GM18519 (cell line): ENCODE data around the gene CAPS.
A peak's percentile ranks its signal among the peaks of the same experiment; 100 is the strongest.

Experiments used
- ATAC-seq: cut with Tn5 transposase; IDR thresholded peaks from one replicate; pipeline ENCODE4 v1.9.1; 2021; ENCODE audit warnings: mild to moderate bottlenecking, moderate library complexity; ENCODE audit not compliant: unreplicated experiment, low FRiP score

CAPS gene

GRCh38 chr19:5891938-5892771 lies 21.9 kb upstream of the CAPS start:
- ATAC-seq = no peak

DNA sequence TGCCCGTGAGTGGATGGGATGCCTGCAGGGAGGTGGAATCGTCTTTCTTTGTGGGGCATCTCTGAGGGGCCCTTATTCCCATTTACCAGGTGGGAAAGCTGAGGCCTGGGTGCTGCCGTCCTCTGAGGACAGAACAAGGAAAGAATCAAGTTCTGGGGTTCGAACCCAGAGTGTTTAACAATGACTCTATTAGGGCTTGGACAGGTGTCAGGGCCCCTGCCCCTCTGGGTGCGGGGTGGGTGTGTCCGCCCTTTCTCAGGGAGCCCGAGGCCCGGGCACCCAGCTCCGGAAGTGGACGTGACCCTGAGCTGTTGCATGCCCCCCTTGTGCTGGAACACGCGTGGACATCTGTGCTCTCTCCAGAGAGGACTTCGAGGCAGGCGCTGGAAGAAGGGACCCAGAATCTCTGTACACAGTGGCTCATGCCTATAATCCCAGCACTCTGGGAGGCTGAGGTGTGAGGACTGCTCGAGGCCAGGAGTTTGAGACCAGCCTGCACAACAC lies 21.2 kb upstream of the CAPS start:
- no peak for ATAC-seq

GRCh38 chr19:5893296-5893903 lies 20.7 kb upstream of the CAPS start:
- ATAC-seq = no peak

DNA sequence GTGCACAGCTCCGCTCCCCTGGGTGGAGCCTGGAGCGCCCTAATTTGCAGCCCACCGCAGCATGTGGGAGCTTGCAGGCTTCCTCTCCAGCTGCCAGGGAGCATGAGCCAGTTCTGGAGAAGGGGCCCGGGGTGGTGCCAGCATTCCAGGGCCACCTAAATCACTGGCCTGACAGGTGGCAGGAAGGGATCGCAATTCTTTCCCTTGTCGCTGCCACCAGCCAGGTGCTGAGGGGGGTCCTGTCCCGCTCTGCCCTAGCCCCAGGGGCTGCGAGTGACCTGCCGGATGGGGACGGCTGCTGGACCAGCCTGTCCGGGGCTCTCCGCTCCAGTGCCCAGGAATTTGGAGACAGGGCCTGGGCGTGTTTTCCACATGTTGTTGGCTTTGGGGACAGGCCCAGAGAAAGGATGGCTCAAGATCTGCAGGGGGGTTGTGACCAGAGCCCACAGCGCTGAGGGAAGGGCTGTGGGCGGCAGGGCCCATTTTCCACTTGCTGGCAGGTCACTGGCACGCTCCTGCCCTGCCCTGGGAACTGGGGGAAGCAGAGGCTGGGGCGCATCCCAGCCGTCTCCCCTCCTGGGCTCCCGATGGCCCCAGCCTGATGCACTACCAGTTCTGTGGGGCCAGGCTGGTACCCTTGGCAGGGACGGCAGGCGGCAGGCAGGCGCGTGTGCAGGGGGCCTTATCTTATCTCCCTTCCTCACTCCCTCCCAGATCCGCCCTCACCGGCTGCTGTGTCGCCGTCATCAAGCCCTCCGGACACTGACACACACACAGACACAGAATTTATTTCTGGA lies 19.9 kb upstream of the CAPS start:
- ATAC-seq = no peak

GRCh38 chr19:5894704-5895349 lies 19.2 kb upstream of the CAPS start:
- ATAC-seq = no peak

- no peak for ATAC-seq
Measured at GRCh38 chr19:5895409-5895808, 18.6 kb upstream of the CAPS start.

- ATAC-seq = no peak
Measured at GRCh38 chr19:5895890-5896289, 18.2 kb upstream of the CAPS start.

- no peak for ATAC-seq
Measured at GRCh38 chr19:5896365-5897076, 17.5 kb upstream of the CAPS start.

DNA sequence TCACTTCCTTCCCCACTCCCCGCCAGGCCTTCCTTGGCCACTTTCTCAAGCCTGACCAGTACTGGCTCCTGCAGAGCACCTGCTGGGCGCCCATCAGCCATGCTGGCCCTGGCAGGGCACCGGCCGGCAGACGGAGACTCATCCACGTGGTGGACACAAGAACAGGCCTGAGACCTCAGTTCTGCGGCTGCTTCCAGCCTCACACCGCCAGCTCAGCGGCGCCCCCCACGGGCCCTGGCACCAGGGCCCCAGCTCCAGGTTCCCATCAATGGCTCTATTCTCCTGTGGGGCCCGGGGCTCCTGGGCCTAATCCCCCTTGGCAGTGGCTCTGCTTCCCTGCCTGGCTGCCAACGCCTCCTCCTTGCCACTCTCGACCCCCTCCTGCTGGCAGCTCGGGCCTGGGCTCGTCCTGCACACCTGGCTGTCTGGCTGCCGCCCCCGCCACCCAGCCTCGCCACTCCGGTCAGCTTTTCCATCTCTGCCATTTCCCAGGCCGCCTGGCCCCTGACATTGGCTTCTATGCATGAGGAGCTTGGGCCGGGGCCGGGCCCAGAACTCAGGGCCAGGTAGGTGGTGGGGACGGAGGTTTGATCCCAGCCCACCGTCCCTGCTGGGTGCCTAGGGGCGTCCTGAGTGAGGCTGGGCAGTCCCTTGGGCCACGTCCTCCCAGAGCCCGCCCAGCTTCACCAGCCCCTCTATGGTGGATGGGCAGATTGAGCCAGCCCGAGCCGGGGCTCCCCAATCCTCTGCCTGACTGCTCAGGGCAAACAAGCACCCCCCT lies 16.7 kb upstream of the CAPS start:
- ATAC-seq = no peak

DNA sequence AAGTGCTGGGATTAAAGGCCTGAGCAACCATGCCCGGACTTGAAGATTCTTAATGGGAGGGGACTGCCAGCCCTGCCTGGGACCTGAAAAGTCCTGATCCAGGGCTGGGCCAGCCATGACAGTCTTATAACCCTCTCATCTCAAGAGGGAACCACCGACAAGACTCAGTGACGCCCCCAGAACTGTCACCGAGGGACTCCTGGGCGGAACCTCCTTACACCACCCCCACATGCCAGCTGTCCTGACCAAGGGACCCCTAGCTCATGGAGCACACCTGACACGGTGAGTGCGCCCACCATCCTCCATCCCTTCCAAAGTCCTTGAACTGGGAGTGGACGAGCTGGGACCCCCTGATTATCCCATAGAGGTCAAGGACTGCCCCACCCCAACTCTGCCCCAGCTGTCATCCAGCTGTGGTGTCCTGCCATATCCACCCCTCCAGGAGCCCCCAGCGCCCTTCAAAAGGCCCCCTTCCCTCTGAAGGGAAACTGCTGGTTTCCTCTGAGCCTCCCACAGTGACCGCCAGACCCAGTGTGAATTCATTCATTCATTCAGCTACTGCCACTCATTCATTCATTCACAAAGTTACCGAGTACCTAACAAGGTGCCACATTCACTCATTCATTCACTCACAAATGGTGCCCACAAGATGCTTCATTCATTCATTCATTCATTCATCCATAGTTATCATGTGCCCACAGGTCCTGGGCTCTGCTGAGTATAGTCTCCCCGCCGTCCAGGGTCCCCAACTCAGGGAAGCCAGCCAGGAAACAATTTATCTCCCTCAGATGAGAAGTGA lies 14.1 kb upstream of the CAPS start:
- no peak for ATAC-seq

GRCh38 chr19:5900976-5901375 lies 13.1 kb upstream of the CAPS start:
- no peak for ATAC-seq

- ATAC-seq = no peak
Measured at GRCh38 chr19:5903056-5903623, 10.9 kb upstream of the CAPS start.

DNA sequence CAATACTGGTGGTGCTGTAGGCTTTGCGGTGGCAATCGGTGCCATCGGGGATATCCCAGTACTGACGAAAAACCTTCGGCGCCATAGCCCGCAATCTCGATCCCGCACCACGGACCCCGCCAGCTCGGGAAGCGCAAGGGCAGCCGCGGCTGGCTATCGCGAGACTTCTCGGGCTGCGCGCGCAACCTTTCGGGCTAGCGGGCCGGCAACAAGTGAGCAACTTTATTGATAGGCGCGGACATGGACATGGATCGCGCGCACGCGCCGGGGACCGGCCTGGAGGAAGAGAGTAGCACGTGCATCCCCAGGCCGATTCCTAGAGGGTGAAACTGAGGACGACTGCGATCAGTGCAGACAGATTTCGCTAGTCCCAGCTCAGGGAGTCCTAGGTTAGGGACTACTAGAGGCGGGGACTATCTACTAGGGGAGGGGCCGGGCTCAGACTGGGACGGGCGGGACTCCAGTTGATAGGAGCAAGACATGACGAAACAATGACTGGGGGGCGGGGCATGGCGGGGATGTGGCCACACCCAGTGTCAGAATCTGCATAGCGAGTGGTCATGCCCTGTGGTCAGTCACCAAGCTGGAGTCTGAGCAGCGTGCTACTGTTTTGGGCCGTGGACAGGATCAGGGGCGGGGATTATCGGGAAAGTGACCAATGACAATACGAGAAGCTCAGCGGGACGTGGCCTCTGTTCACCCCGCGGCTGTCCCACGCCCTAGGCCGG lies 10.3 kb upstream of the CAPS start, which contains the start of gene NDUFA11:
NDUFA11 (minus strand) TSS at position 167 of the 728 bp plus-strand sequence; CDS start at position 85, 82 bp downstream.
- peak; percentile 17 for ATAC-seq

DNA sequence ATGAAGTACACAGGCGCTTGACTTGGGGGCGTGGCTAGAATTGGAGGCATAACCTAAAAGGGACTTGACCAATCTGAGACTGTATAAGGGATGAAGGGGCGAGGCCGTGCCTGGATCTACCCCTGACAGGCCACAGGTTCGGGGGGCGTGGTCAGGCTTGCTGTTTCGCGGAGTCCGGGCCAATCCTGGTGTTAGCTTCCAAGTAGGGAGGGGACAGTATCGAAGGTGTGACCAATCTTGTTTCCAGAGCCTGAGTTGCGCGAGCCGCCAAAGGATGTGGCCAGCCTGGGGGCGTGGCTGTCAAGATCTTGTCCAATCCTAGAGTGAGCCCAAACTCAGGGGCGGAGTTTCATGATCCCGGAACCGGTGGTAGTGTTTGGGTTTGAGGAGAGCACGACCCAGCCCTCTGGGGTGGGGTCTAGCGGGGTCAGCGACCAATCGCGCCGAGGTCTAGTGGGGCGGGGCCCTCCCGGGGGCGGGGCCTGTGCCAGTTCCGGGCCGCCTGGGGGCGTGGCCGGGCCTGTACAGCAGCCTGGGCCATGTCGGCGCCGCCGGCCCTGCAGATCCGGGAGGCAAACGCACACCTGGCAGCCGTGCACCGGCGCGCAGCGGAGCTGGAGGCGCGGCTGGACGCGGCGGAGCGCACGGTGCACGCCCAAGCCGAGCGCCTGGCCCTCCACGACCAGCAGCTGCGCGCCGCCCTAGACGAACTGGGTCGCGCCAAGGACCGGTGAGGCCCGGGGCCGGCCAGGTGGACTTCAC lies 9.5 kb upstream of the CAPS start, which contains the start of gene VMAC:
VMAC (plus strand) TSS at position 521 of the 762 bp plus-strand sequence; CDS start at position 540, 19 bp downstream.
- peak; percentile 63 for ATAC-seq

DNA sequence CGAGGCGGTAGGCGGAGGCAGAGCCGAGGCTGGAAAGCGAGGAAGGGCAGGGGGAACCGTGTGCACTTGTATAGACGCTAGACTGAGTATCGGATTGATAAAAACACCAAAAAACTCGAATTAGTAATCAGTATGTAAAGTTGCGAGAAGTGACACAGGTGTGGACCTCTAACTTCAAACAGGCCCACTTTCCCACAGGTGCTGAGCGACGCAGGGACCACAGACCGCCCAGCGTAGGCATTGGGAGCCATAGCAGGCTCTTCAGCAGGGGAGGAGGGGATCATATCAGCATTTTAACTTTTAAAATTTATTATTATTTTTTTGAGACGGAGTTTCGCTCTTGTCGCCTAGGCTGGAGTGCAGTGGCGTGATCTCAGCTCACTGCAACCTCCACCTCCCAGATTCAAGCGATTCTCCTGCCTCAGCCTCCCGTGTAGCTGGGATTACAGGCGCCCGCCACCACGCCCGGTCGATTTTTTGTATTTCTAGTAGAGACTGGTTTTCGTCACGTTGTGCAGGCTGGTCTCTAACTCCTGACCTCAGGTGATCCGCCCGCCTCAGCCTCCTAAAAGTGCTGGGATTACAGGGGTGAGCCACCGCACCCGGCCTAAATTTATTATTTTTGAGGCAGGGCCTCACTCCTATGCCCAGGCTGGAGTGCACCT lies 8.8 kb upstream of the CAPS start:
- ATAC-seq = no peak

GRCh38 chr19:5907241-5907640 lies 6.8 kb upstream of the CAPS start:
- ATAC-seq = no peak
